Subcutaneous adipose tissue (tissue), 4 donors: ENCODE results near the gene RAD51B. TPM values are rescaled to one million over a fixed set of nuclear protein-coding genes. Genes with fewer than 3 reads are reported as not detected.

Source experiments
- total RNA-seq, 4 donors: library from RNA; depleted of rRNA; stranded (reverse); fragments of >200 nt; gene quantifications; one replicate each; pipeline ENCODE4 v1.1.0, GENCODE V29; 2016
- TF ChIP-seq, protein P1 (sequence below): fragments of 450-650 bp; IDR thresholded peaks from one replicate; pipeline ENCODE4 v1.5.1; 2016; ENCODE audit warnings: low read depth, mild to moderate bottlenecking, control low read depth, antibody characterized with exemption, moderate library complexity

Gene RAD51B
- total RNA-seq, 4 donors from 2014 or later, result 9.7 to 24.1 (median 16.7) TPM

DNA sequence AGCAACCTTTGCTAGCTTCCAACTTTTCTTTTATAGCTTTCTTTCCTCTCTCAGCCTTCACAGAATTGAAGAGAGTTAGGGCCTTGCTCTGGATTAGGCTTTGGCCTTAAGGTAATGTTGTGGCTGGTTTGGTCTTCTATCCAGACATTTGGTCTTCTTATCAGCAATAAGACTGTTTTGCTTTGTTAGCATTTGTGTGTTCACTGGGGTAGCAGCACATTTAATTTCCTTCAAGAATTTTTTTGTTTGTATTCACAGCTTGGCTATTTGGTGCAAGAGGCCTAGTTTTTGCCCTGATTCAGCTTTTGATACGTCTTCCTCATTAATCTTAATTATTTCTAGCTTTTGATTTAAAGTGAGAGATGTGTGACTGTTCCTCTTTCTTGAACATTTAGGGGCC lies 130.8 kb downstream of the RAD51B start:
- TF ChIP-seq, protein P1, sequence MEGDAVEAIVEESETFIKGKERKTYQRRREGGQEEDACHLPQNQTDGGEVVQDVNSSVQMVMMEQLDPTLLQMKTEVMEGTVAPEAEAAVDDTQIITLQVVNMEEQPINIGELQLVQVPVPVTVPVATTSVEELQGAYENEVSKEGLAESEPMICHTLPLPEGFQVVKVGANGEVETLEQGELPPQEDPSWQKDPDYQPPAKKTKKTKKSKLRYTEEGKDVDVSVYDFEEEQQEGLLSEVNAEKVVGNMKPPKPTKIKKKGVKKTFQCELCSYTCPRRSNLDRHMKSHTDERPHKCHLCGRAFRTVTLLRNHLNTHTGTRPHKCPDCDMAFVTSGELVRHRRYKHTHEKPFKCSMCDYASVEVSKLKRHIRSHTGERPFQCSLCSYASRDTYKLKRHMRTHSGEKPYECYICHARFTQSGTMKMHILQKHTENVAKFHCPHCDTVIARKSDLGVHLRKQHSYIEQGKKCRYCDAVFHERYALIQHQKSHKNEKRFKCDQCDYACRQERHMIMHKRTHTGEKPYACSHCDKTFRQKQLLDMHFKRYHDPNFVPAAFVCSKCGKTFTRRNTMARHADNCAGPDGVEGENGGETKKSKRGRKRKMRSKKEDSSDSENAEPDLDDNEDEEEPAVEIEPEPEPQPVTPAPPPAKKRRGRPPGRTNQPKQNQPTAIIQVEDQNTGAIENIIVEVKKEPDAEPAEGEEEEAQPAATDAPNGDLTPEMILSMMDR, result no peak

DNA sequence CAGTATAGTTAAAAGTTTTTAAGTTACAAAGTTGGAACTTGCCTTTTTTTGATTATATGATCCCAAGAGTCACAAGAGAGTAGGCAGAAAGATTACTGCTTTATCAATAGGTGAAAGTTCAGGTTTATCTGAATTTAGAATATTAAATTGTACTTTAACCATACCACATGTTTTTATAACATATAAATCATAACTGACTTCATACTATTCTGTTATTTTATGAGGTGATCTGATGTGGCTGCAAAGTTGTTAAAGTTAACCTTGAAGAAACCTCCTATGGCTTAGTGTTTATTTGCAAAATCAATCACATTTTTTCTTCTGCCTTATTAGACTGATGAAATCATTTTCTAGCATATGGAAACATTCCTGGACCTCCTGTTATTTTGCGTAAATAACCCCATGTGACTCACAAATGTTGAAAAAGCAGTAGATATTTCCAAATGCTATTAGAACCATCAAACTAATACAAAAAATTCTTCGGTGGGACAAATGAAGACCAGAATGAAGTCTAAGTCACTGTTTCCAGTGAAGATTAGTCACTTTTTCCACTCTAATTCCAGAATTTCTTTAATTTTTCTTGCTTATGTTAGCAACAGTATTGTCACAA lies 132.1 kb downstream of the RAD51B start:
- TF ChIP-seq, protein P1, result no peak

- TF ChIP-seq, protein P1, result no peak
Observed at GRCh38 chr14:67952381-67952780, 132.8 kb downstream of the RAD51B start.

GRCh38 chr14:67952786-67953185 lies 133.2 kb downstream of the RAD51B start:
- TF ChIP-seq, protein P1, result no peak

DNA sequence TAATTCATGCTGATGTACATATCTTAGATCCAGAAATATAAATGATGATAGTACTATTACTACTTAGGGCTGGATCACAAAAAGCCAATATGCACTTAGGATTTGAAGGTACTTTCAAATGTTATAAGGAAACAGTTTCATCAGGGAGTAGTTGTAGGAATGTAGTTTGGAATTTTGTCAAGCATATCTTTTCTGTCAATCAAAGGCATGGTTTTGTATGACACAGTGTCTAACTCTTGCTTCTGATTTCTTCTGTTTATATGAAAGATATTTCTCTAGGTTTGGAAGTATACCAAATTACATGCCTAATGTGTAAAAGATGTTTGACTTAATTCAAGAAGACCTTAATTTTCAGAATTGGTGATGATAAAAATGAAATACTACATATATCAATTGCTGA lies 135.7 kb downstream of the RAD51B start:
- TF ChIP-seq, protein P1, result no peak

- TF ChIP-seq, protein P1, result no peak
Observed at GRCh38 chr14:67957946-67958345, 138.4 kb downstream of the RAD51B start.

GRCh38 chr14:67961676-67962075 lies 142.1 kb downstream of the RAD51B start:
- TF ChIP-seq, protein P1, result no peak
